ENCODE results near the gene DIDO1. TPM values are rescaled to one million over a fixed set of nuclear protein-coding genes. Genes with fewer than 3 reads are reported as not detected.
A peak's percentile ranks its signal among the peaks of the same experiment; 100 is the strongest.

The DIDO1 gene
- total and polyA plus RNA-seq, 2 donors (not counting 1 experiment from before 2014, with no cell fraction given) = 57.6 to 124 TPM

DNA sequence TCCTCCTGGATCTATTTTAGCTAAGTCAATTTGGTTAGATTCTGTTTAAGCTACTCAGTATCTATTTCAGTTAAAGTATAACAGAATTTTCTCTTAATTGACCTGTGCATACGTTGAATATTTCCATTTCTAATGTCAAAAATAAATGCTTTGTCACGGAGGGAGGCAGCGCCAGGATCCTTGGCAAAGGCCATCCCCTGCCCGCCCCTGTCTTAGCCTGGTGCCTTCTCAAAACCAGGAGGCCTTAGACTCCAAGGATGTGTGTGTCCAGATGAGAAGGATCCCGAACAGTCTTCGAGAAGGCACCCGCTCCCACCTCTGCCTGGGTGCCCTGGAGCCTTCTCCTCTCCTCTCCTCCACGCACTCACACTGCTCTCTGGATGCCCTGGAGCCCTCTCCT is 87.0 kb downstream of the DIDO1 start:
- Histone ChIP-seq H3K27me3 (replicated peaks in 1 of 4; ENCODE audit: control extremely low read depth in 1 of 4, control insufficient read depth in 3 of 4, insufficient read depth in 4 of 4, low read length in 3 of 4) (no peaks in the 10 kb centered on the region), H3K4me1 (ENCODE audit: control insufficient read depth in 2 of 2, insufficient read depth in 2 of 2, low read length in 2 of 2) (peaks cover 17 to 24% of the 10 kb centered on the region in 2 donors), H3K4me3 (ENCODE audit: control extremely low read depth in 1 of 5, extremely low read depth in 1 of 5, insufficient read depth in 1 of 5, low read depth in 2 of 5, low read length in 4 of 5) (no peak overlapping the region), H2AFZ (ENCODE audit: insufficient read depth, low read depth, low read length, poor library complexity, severe bottlenecking) (no peak overlapping the region), H3K27ac (ENCODE audit: low read length in 2 of 2) (no peak overlapping the region), H4K20me1 (ENCODE audit: control insufficient read depth, insufficient read depth, low read length, poor library complexity, severe bottlenecking) (no peaks in the 10 kb centered on the region), H3K79me2 (ENCODE audit: control insufficient read depth, insufficient read depth, low read length) (no peaks in the 10 kb centered on the region), H3K9me3 (ENCODE audit: control extremely low read depth in 1 of 3, control insufficient read depth in 2 of 3, insufficient read depth in 1 of 3, low read length in 2 of 3) (no peaks in the 10 kb centered on the region), H3K4me2 (replicated peaks; ENCODE audit: low read depth, low read length, poor library complexity, severe bottlenecking) (no peak overlapping the region), H3K9ac (ENCODE audit: low read length) (no peak overlapping the region), H3K36me3 (replicated peaks in 1 of 2; ENCODE audit: control extremely low read depth in 1 of 2, control insufficient read depth in 1 of 2, extremely low read depth in 1 of 2, insufficient read depth in 2 of 2, low read length in 1 of 2) (peaks cover 0 to 3% of the 10 kb centered on the region in 2 experiments)
- H3K4me3 Mint-ChIP-seq = no peak overlapping the region
- no peak for ATAC-seq (ENCODE audit: low read depth)
- H3K9me3 Mint-ChIP-seq (ENCODE audit: insufficient read depth) = no peaks in the 10 kb centered on the region
- H3K27me3 Mint-ChIP-seq = no peaks in the 10 kb centered on the region
- 95% methylated on average over 7 of the region's 8 CpGs for WGBS (ENCODE audit: insufficient coverage)
- intact Hi-C loops (cut with micrococcal nuclease) = no loop called here
- TF ChIP-seq EZH2 (IDR thresholded peaks at IDR 0.05; ENCODE audit: borderline replicate concordance, insufficient read depth, low read depth, low read length, poor library complexity, severe bottlenecking) = no peak
- TF ChIP-seq, protein P1, sequence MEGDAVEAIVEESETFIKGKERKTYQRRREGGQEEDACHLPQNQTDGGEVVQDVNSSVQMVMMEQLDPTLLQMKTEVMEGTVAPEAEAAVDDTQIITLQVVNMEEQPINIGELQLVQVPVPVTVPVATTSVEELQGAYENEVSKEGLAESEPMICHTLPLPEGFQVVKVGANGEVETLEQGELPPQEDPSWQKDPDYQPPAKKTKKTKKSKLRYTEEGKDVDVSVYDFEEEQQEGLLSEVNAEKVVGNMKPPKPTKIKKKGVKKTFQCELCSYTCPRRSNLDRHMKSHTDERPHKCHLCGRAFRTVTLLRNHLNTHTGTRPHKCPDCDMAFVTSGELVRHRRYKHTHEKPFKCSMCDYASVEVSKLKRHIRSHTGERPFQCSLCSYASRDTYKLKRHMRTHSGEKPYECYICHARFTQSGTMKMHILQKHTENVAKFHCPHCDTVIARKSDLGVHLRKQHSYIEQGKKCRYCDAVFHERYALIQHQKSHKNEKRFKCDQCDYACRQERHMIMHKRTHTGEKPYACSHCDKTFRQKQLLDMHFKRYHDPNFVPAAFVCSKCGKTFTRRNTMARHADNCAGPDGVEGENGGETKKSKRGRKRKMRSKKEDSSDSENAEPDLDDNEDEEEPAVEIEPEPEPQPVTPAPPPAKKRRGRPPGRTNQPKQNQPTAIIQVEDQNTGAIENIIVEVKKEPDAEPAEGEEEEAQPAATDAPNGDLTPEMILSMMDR (IDR thresholded peaks at IDR 0.05) = no peak
- ChIA-PET CTCF (interaction anchor here (1.4 kb wide), 1 partner anchor 16 kb away, joined by 3 read pairs; no protein-coding TSS in a partner anchor), POLR2A (no interaction called here)
- H3K27ac Mint-ChIP-seq = no peak overlapping the region
- peaks cover 23% of the 10 kb centered on the region for H3K4me1 Mint-ChIP-seq
- DNase-seq = no peak

- H2AFZ ChIP-seq (ENCODE audit: insufficient read depth, low read depth, low read length, poor library complexity, severe bottlenecking) = peak overlapping the region; percentile 14
- peak overlapping the region; percentile 58 to 81 for H3K27ac ChIP-seq (ENCODE audit: low read length in 2 of 2)
- peaks cover 17 to 24% of the 10 kb centered on the region in 2 donors for H3K4me1 ChIP-seq (ENCODE audit: control insufficient read depth in 2 of 2, insufficient read depth in 2 of 2, low read length in 2 of 2)
- WGBS (ENCODE audit: insufficient coverage) = 65% methylated on average over 23 of the region's 27 CpGs
- peak overlapping the region; percentile 62 for H3K4me2 ChIP-seq (replicated peaks; ENCODE audit: low read depth, low read length, poor library complexity, severe bottlenecking)
- peaks cover 25% of the 10 kb centered on the region for H3K4me1 Mint-ChIP-seq
- H3K9me3 Mint-ChIP-seq (ENCODE audit: insufficient read depth) = no peaks in the 10 kb centered on the region
- no peaks in the 10 kb centered on the region for H3K27me3 ChIP-seq (replicated peaks in 1 of 4; ENCODE audit: control extremely low read depth in 1 of 4, control insufficient read depth in 3 of 4, insufficient read depth in 4 of 4, low read length in 3 of 4)
- POLR2A ChIA-PET = interaction anchor here (0.8 to 0.9 kb wide), 2 partner anchors 13 to 44 kb away, joined by 3 to 5 read pairs; no protein-coding TSS in a partner anchor
- ATAC-seq (ENCODE audit: low read depth) = peak; percentile 86
- CTCF ChIA-PET = interaction anchor here (1.4 kb wide), 1 partner anchor 15 kb away, joined by 3 read pairs; no protein-coding TSS in a partner anchor
- H3K27ac Mint-ChIP-seq = peak overlapping the region; percentile 96
- H3K36me3 ChIP-seq (replicated peaks in 1 of 2; ENCODE audit: control extremely low read depth in 1 of 2, control insufficient read depth in 1 of 2, extremely low read depth in 1 of 2, insufficient read depth in 2 of 2, low read length in 1 of 2) = peaks cover 0 to 3% of the 10 kb centered on the region in 2 experiments
- H3K4me3 Mint-ChIP-seq = peak overlapping the region; percentile 81
- H3K4me3 ChIP-seq (ENCODE audit: control extremely low read depth in 1 of 5, extremely low read depth in 1 of 5, insufficient read depth in 1 of 5, low read depth in 2 of 5, low read length in 4 of 5) = peak overlapping the region in 1 of 5 experiments; percentile 1
- no peaks in the 10 kb centered on the region for H3K27me3 Mint-ChIP-seq
- DNase-seq = peak; percentile 79
- no peaks in the 10 kb centered on the region for H3K79me2 ChIP-seq (ENCODE audit: control insufficient read depth, insufficient read depth, low read length)
- intact Hi-C loops (cut with micrococcal nuclease) = loop anchor here (1.0 kb wide), 1 partner anchor 30 kb away; no protein-coding TSS in a partner anchor
- H4K20me1 ChIP-seq (ENCODE audit: control insufficient read depth, insufficient read depth, low read length, poor library complexity, severe bottlenecking) = no peaks in the 10 kb centered on the region
- H3K9me3 ChIP-seq (ENCODE audit: control extremely low read depth in 1 of 3, control insufficient read depth in 2 of 3, insufficient read depth in 1 of 3, low read length in 2 of 3) = no peaks in the 10 kb centered on the region
- TF ChIP-seq EZH2 (IDR thresholded peaks at IDR 0.05; ENCODE audit: borderline replicate concordance, insufficient read depth, low read depth, low read length, poor library complexity, severe bottlenecking) = no peak
- TF ChIP-seq, protein P1 (IDR thresholded peaks at IDR 0.05) = no peak
- peak overlapping the region; percentile 9 for H3K9ac ChIP-seq (ENCODE audit: low read length)
These were observed 88.0 kb downstream of the DIDO1 start for GRCh38 chr20:62838128-62838891.

Measured in B cell (primary cell).